Frontal cortex (tissue), 4 donors: ENCODE data around the gene ARHGAP30. TPM values are rescaled to one million over a fixed set of nuclear protein-coding genes. Genes with fewer than 3 reads are reported as not detected.
"Not testable (repeated sequence)": the region's sequence is repeated elsewhere in the genome, so short reads cannot be mapped to it uniquely, and the experiment has no call there.

Source experiments
- DNase-seq, 2 donors: peaks; one replicate each; pipeline ENCODE4 v3.0.0; 2012; ENCODE audit warnings: low spot score in 2 of 2
- FAIRE-seq: peaks from 2 replicates; lab custom pipeline; 2012; peaks lifted over from hg19 to GRCh38; lab: Jason Lieb, UNC
- total RNA-seq: library from RNA; depleted of rRNA; stranded (reverse); fragments of >200 nt; gene quantifications from one replicate; pipeline ENCODE4 v1.2.3, GENCODE V29; 2014
- donor health status: control.
- donor health status: control.
- donor health status: control.

The ARHGAP30 gene
- total RNA-seq, 1 donor from 2014 or later: 0.82 TPM

DNA sequence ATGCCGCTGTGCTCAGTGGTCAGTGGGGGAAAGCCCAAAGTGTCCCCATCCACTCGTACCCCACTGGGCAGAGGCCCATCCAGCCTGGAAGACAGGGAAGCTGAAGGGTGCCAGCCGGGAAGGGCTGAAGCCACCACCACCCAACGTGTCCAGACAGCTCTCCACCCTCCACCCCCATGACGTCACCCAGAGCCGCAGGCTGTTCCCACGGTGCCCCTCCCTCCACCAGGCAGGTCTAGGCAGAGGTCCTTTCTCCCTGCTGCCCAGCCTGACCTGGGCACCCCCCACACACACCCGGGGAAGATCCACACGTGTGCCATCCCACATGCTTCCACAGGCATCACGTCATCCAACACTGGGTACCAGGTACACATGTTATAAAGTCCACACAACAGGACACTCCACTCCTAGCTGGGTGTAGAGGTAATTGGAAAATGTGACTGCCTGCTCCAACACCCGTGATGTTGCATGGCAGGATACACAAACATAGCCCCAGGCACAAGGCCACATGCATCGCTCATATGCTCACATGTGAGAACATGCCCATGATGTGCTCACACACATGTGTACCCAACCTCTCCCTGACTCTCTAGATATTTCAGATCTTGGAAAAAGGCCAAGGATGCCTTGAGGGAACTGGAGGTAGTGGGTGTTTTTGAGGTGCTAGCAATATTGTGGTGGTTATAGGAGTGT lies 5.1 kb upstream of the ARHGAP30 start:
- DNase-seq: no peak
- FAIRE-seq: no peak

DNA sequence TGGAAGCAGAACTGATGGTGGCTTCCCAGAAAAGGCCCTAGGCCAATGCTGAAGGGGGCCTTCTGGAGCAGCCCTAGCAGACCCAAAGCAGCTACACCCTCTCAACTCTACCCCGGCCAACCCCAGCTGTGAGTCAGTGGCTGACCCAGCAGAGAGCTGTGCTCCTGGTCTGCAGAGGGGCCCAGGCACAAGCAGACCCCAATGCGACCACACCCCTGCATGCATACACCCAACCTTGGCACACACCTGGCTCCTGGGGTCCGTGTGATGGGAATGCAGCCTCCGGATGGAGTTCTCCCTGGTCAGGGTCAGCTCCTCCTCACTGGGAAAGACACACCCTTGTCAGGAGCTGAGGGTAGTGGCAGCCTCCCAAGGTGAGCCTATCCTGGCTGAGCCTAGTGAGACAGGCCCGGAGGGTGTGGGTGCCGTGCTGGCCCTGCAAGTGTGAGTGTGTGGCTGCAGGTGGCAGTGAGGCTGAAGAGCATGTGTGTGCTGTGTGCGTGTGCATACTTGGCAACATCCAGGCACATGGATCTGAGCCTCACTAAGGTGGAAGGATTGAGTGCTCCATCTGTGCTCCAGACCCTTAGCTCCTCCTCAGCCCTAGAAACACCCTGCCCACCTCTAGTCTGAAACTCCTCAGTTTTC lies 3.9 kb upstream of the ARHGAP30 start:
- FAIRE-seq: no peak
- no peak for DNase-seq

DNA sequence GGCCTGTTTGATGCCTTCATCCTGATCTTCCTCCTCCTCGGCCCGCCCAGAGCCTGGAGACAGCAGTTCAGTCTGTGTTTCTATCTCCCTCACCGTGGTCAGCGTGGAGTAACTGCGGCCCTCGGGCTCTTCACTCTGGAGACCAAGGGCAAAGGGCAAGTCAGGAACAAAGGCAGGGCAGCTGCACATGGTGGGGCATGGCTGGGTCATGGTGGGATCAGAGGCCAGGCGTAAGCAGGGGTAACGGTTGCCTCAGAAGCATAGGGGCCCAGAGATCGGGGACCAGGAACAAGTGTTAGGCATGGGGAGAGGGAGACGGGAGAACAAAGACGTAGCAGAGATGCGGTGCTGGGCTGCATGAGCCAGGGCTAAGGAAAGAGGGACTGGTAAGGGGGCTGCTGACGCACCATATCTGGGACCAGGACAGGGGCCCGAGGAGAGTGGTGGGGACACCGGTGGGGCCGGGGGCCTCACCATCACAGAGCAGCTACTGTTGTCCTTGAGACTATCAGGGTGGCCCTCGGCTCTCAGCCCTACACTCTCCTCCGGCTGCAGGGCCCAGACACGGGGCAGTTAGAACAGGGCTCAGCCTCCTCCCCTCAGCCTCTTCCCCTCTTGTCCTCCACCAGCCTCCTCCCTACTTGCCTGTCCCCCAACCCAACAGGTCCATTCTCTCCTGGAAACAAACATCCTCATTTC lies 3.2 kb upstream of the ARHGAP30 start:
- FAIRE-seq (no peak), DNase-seq (no peak)

DNA sequence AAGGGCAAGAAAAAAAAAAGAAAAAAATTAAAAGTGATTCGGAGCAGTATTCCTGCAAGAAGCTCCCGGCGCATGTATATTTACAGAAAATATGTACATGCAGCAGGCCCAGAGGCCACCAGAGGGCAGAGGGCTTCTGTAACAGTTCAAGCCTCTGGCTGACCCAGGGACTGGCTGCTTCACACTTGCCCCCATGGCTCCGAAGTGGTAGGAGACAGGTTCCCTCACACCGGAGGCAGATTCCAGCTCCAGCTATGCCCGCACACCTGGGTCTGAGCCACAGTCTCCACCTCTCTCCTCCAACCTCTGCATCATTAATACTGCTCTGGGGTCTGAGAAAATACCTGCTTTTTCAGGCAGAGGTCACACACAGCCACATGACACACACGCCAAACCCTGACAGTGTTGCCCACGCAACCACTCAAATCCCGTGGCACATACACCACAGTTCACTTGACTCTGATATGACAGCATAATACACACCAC lies 2.2 kb upstream of the ARHGAP30 start:
- DNase-seq (peak in 1 of 2 donors; percentile 41), FAIRE-seq (no peak)

DNA sequence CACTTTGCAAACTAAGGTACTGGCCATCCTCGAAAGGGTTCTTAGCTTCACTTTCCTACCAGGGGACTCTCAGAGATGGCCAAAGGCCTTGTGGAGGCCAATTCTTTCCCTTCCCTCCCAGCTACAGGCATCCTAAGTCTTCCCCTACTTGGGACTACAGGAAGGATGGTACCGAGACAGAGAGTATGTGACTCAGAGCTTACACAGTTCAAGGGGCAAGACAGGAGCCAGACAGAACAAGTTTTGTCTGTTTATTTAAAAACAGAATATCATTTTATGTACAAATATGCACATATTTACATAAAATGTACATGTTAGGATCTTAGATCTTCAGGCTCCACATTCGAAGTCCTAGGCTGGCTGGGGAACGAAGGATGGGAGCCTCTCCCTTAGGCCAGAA lies 1.1 kb upstream of the ARHGAP30 start:
- FAIRE-seq: no peak

DNA sequence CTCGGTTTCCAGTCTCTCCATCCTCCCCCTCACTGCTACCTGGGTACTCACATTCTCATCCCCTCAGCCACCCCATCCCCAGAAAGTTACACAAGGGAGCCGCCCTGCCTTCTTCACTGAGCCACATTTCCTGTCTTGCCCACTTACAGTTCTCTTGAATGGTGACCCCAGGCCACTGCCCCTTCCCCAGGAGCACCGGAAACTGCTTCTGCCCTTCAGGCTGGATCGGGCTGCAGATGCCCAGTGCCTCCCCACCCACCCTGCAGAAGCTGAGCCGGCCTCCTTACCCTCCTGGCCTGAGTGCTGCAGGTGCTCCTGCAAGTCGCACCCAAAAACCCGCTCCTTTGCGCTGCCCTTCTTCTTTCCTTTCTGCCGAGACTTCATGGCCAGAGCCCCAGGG lies 450 bp downstream of the ARHGAP30 start:
- no peak for FAIRE-seq
- no peak for DNase-seq

More for the DNA sequence above, 1.1 kb upstream of the ARHGAP30 start:
- DNase-seq: no peak

DNA sequence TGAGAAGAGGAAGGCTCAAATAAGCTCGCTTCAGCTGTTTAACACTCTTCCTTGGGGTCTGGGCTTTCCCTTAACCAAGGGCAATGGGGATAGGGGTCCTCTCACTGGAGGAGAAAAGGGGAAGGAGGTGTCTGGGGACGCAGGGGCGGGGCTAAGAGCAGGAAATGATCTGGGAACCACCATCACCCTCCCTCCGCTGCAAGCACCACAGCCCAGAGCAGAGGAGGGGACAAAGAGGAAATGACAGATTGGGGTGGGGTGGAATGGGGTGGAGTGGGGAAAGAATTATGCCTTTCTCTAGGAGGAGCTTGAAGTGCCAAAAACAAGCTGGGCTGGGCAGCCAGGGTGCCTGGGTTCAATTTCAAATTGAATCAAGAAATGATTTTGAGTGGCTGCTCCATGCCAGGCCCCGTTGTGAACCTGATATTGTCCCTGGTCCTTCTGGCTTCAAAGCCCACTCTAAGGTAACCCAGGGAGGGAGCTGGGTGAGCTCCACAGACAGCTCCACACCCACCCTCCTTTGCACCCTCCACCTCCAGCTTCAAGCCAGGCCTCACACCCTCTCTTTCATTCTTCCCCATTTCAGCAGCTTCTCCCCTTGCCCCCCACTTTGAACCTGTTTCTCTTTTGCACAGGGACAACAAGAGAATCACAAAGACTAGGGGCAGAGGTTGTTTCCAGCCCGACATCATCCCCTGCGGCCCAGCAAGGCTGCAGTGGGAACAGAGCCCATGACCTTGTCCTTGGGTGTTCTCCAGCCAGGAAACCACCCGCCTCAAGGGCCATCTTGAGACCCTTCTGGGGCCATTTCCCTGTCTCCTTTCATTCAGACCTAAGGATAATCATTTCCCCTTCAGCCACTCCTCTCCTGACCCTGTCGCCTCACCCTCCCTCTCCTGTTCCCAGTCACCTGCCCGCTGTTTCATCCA lies 1.1 kb downstream of the ARHGAP30 start:
- no peak for FAIRE-seq
- DNase-seq: no peak

DNA sequence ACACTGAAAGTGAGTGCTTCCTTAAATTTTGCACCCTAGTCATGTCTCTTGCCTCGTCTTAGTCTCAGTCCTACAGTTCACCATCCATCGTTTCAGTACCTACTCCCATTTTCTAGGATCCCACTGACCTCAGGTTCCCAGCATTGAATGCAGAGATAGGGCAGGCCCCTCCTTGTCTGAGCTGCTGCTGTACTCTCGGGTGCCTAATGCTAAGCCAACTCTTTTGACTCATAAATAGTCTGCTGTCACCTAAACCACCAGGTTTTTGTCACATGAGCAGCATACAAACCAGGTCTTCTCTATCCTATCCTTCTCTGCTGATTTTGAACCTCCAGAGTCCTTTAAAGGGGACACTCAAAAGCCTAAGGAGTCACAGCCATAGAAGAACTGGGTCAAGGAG lies 3.0 kb downstream of the ARHGAP30 start:
- FAIRE-seq (no peak), DNase-seq (no peak)

DNA sequence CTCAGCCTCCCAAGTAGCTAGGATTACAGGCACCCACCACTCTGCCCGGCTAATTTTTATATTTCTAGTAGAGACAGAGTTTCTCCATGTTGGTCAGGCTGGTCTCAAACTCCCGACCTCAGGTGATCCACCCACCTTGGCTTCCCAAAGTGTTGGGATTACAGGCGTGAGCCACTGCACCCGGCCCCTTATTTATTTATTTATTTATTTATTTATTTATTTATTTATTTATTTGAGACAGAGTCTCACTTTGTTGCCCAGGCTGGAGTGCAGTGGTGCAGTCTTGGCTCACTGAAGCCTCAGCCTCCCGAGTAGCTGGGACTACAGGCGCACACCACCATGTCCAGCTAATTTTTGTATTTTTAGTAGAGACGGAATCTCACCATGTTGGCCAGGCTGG lies 4.0 kb downstream of the ARHGAP30 start:
- not testable (repeated sequence) for DNase-seq, FAIRE-seq

DNA sequence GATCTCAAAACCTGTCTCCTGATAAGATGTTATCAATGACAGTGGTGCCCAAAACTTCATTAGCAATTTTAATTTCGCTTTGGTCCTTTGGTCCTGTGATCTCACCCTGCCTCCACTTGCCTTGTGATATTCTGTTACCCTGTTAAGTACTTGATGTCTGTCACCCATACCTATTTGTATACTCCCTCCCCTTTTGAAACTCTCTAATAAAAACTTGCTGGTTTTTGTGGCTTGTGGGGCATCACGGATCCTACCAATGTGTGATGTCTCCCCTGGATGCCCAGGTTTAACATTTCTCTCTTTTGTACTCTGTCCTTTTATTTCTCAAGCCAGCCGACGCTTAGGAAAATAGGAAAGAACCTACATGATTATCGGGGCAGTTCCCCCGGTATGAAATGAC lies 5.8 kb downstream of the ARHGAP30 start:
- FAIRE-seq: not testable (repeated sequence)

DNA sequence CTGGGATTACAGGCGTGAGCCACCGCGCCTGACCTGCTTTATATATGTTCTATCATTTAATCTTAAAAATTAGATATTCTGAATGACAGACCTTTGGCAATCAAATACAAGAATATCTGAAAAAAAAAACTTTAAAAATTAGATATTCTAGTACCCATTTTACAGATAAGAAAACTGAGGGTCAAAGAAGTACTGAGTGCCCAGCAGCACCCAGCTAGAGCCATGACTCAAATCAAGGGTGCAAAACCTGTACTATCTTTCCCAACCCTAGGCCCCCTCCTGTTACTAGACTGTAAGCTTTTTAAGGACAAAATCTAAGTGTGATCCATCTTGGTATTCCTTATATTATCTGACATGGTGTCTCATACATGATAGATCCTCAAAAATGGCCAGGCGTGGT lies 8.3 kb downstream of the ARHGAP30 start:
- DNase-seq: no peak

More for the DNA sequence above, 5.8 kb downstream of the ARHGAP30 start:
- DNase-seq: not testable (repeated sequence)

DNA sequence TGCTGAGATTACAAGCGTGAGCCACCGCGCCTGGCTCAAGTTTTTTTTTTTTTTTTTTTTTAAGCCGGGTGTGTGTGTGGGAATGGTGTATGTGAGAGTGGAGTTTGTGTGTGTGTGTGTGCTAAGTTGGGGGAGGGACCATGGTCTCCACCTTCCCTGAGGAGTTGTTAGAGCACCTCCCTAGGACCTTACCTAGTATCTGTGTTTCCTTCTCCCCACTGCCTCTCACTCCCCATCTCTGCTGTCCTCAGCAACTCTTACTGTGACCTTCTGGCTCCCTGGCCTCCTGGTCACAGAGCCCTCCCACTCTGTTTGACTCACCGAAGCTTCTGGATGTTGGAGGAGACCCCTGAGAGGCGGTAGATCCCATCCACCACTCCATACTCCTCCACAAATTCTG lies 10.4 kb downstream of the ARHGAP30 start:
- DNase-seq (no peak), FAIRE-seq (no peak)

More for the DNA sequence above, 8.3 kb downstream of the ARHGAP30 start:
- FAIRE-seq: no peak

DNA sequence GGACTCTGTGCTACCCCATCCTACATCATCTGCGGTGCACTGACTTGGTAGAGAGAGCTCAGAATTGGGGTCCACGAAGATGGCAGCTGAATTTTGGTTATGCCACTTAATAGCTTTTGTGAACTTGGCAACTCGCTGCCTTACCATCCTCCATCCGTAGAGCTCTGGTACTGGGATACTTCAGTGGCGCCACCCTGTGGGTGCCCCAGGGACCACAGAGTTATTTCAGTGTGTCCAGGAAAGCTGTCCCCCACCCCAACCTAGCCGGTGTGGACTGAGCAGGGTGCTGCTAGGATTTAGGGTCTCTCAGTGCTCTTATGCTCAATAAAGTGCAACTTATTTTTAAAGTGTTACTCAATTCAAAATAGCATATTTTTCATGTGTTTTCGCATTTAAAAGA lies 14.9 kb downstream of the ARHGAP30 start:
- DNase-seq (no peak), FAIRE-seq (no peak)

DNA sequence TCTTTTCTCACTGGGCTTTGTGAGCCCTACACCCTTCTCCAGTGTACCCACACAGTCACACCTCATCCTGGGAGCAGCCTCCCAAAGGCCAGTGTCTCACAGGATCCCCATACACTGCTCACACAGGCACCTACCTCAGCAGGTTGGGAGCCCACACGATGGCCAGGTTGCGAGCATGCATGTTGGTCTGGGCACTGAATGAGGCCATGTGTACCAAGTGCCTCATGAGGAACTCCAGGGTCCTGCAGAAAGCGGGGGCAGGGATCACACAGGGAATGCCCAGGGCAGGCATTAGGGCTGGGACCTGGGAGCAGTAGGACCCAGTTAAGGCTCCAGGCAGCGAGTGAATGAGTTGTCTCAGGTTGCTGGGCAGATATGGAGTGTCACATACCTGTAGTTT lies 15.5 kb downstream of the ARHGAP30 start:
- no peak for DNase-seq
- FAIRE-seq: no peak

DNA sequence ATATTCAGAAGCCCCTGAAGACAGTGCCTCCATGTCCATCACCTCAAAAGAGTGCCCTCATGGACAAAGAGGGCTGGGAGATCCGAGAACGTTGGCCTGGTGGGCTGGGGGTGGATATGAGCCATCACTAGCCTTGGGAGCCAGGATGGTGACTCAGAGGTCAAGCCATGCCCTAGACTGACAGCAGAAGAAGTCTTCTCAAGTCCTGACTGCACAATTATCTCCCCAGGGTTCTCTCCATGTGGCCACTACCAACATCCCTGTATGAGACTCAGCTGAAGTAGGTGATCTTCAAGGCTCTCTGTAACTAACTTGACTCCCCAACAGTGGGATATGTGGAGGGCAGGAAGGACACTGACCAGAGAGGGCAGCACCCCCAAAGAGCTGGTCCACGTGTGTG lies 16.8 kb downstream of the ARHGAP30 start:
- DNase-seq (no peak), FAIRE-seq (no peak)

DNA sequence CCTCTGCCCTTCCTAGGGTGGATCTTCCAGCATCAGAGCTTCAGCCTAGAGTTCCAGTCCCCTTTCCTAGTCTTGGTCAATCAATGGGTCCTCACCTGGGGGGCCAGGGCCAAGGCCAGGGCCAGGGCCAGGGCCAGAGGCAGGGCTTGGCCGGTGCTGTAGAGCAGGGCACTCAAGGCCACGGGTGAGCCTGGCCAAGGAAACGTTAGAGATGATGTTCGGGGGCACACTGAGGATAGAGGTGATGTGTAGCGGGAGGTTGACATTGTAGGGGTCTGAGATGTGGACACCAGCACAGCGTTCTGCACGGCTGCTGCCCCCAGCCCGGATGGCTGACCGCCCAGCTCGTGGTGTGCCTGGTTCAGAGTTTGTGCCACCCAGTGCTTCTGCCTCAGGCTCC lies 18.5 kb downstream of the ARHGAP30 start:
- no peak for FAIRE-seq

DNA sequence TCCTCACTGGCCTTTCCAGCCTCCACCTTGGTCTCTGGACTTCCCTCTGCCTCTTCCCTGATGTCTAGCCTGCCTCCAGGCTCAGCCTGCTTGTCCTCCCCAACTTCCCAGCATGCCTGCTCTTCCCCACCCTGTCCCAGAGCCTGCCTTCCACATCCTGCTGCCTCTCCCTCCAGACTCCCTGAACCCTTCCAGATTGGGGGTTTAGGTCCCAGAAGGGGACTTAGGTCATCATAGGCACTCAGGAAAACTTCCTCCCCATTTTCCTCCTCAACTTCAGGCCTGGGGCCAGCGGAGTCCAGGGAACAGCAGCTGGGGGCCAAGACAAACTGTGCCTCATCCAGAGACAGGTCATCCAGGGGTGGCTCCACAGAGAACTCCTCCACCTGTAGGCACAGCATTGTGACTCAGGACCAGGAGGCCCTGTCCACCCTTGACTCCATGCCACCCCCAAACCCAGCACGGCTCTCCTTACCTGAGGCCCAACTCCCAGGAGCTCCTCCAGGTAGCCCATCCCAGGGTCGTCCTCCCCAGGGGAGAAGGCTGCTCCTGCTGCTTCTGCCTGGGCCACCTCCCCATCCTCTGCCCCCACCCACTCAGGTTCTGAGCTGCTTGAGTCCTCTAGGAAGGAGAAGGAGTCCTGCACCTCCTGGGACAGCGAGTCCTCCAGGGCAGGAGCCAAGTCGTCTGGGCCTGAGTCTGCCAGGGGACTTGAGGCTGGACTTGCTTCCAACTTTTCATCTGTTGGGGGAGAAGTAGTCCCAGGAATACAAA lies 20.6 kb downstream of the ARHGAP30 start:
- DNase-seq (no peak), FAIRE-seq (no peak)

More for the DNA sequence above, 18.5 kb downstream of the ARHGAP30 start:
- no peak for DNase-seq

DNA sequence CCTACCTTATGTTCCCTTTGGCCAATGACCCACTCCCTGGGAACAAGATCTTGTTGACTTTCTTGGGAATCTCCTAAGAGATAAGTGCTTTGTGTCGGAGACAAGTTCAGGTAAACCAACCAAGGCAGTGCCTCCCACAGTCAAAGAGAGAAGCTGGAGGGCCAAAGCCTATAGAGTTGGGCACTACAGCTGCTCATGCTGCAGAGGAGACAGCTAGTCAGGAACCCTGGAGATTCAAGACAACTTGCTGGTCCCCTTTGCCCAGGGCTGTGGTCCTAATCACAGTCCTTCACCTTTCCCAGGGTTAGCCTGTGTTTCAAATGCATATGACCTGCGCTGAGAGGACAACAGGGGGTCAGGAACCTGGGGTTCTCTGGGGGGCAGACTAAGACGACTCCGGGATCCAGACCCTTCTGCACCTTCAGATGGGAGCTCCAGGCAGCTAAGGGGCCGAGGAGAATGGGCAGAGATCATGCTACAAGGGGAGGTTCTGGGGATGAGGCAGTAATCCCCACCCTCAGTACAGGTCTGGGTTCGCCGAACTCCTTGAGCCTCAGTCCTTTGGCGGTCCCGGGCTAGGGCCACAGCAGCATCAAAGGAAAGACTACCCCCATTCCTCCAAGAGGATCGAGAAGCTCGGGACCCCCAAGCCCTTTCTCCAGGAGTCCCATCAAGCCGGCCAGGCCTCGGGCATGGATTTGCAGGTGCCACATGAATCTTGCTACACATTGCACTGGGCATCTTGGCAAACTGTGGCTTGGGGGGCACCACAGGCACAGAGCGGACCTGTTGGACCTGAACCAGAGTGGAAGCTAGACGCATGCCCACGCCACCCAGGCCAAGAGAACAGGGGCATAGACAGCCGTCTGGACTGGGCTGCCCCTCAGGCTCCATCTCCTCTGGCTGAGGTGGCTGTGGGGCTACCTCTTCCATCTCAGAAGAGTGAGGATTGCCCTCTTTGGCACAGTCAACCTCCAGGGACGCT lies 22.0 kb downstream of the ARHGAP30 start:
- no peak for FAIRE-seq
- no peak for DNase-seq
